Liver (tissue), 3 donors: Measurements from ENCODE around the gene UNCX.

Experiments used
- FOXA1 ChIP-seq: IDR thresholded peaks from 2 replicates; pipeline ENCODE4 v1.6.1; 2016; ENCODE audit warnings: antibody characterized with exemption
- HNF4G ChIP-seq: IDR thresholded peaks from 2 replicates; pipeline ENCODE4 v1.6.1; 2016; ENCODE audit warnings: antibody characterized with exemption
- JUND ChIP-seq, 2 donors: IDR thresholded peaks; 2 replicates each; pipeline ENCODE4 v1.6.1; 2016; ENCODE audit warnings: antibody characterized with exemption in 2 of 2
- NR2F2 ChIP-seq: IDR thresholded peaks from 2 replicates; pipeline ENCODE4 v1.6.1; 2016; ENCODE audit warnings: antibody characterized with exemption
- RAD21 ChIP-seq, 2 donors: IDR thresholded peaks; 2 replicates each; pipeline ENCODE4 v1.6.1; 2016; ENCODE audit warnings: antibody characterized with exemption in 2 of 2, mild to moderate bottlenecking in 2 of 2
- SP1 ChIP-seq: IDR thresholded peaks from 2 replicates; pipeline ENCODE4 v1.6.1; 2018; ENCODE audit warnings: antibody characterized with exemption, mild to moderate bottlenecking
- TAF1 ChIP-seq: conservative IDR thresholded peaks from 2 replicates; pipeline ENCODE4 v1.6.1; 2016; ENCODE audit warnings: antibody characterized with exemption, mild to moderate bottlenecking
- TF ChIP-seq, protein P1 (sequence below): fragments of 150-350 bp; IDR thresholded peaks from 2 replicates; pipeline ENCODE4 v1.5.1; 2017; ENCODE audit warnings: improper control_type of control experiment, low read depth, low read length; ENCODE audit not compliant: missing input control
- TF ChIP-seq, protein P2 (sequence below): IDR thresholded peaks from 2 replicates; pipeline ENCODE4 v1.6.1; 2016; ENCODE audit warnings: antibody characterized with exemption, mild to moderate bottlenecking
- TF ChIP-seq, protein P3 (sequence below): IDR thresholded peaks from 2 replicates; pipeline ENCODE4 v1.6.1; 2016; ENCODE audit warnings: antibody characterized with exemption
- TF ChIP-seq, protein P4 (sequence below): IDR thresholded peaks from 2 replicates; pipeline ENCODE4 v1.6.1; 2016; ENCODE audit warnings: antibody characterized with exemption
- TF ChIP-seq, protein P5 (sequence below): IDR thresholded peaks from 2 replicates; pipeline ENCODE4 v1.6.1; 2016; ENCODE audit warnings: antibody characterized with exemption
- donor health status: healthy.
- donor health status: healthy.

DNA sequence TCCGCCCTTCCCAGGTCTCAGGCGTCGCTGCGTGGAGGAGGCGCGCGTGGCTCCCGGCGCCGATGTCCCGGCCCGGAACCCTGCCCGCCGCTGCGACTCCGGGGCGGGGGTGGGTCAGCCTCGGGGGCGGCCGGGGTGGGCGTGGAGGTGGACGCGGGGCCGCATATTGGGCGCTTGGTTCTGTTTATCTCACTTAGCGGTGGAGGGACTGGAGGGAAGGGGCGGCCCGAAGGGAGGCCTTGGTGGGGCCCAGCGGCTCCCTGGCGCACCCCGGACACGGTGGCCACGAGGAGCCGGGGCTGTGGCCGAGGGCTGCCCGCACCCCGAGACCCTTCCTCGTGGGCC, 8.6 kb downstream of the UNCX start:
- TF ChIP-seq, protein P1, sequence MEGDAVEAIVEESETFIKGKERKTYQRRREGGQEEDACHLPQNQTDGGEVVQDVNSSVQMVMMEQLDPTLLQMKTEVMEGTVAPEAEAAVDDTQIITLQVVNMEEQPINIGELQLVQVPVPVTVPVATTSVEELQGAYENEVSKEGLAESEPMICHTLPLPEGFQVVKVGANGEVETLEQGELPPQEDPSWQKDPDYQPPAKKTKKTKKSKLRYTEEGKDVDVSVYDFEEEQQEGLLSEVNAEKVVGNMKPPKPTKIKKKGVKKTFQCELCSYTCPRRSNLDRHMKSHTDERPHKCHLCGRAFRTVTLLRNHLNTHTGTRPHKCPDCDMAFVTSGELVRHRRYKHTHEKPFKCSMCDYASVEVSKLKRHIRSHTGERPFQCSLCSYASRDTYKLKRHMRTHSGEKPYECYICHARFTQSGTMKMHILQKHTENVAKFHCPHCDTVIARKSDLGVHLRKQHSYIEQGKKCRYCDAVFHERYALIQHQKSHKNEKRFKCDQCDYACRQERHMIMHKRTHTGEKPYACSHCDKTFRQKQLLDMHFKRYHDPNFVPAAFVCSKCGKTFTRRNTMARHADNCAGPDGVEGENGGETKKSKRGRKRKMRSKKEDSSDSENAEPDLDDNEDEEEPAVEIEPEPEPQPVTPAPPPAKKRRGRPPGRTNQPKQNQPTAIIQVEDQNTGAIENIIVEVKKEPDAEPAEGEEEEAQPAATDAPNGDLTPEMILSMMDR = no peak
- TF ChIP-seq, protein P2, sequence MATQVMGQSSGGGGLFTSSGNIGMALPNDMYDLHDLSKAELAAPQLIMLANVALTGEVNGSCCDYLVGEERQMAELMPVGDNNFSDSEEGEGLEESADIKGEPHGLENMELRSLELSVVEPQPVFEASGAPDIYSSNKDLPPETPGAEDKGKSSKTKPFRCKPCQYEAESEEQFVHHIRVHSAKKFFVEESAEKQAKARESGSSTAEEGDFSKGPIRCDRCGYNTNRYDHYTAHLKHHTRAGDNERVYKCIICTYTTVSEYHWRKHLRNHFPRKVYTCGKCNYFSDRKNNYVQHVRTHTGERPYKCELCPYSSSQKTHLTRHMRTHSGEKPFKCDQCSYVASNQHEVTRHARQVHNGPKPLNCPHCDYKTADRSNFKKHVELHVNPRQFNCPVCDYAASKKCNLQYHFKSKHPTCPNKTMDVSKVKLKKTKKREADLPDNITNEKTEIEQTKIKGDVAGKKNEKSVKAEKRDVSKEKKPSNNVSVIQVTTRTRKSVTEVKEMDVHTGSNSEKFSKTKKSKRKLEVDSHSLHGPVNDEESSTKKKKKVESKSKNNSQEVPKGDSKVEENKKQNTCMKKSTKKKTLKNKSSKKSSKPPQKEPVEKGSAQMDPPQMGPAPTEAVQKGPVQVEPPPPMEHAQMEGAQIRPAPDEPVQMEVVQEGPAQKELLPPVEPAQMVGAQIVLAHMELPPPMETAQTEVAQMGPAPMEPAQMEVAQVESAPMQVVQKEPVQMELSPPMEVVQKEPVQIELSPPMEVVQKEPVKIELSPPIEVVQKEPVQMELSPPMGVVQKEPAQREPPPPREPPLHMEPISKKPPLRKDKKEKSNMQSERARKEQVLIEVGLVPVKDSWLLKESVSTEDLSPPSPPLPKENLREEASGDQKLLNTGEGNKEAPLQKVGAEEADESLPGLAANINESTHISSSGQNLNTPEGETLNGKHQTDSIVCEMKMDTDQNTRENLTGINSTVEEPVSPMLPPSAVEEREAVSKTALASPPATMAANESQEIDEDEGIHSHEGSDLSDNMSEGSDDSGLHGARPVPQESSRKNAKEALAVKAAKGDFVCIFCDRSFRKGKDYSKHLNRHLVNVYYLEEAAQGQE = no peak
- no peak for TF ChIP-seq FOXA1
- no peak for TF ChIP-seq JUND (IDR thresholded peaks at IDR 0.05)
- no peak for TF ChIP-seq TAF1
- TF ChIP-seq NR2F2 = no peak
- TF ChIP-seq RAD21 (IDR thresholded peaks at IDR 0.05) = no peak
- TF ChIP-seq HNF4G = no peak
- TF ChIP-seq, protein P3, sequence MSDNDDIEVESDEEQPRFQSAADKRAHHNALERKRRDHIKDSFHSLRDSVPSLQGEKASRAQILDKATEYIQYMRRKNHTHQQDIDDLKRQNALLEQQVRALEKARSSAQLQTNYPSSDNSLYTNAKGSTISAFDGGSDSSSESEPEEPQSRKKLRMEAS = no peak
- no peak for TF ChIP-seq SP1
- TF ChIP-seq, protein P4, sequence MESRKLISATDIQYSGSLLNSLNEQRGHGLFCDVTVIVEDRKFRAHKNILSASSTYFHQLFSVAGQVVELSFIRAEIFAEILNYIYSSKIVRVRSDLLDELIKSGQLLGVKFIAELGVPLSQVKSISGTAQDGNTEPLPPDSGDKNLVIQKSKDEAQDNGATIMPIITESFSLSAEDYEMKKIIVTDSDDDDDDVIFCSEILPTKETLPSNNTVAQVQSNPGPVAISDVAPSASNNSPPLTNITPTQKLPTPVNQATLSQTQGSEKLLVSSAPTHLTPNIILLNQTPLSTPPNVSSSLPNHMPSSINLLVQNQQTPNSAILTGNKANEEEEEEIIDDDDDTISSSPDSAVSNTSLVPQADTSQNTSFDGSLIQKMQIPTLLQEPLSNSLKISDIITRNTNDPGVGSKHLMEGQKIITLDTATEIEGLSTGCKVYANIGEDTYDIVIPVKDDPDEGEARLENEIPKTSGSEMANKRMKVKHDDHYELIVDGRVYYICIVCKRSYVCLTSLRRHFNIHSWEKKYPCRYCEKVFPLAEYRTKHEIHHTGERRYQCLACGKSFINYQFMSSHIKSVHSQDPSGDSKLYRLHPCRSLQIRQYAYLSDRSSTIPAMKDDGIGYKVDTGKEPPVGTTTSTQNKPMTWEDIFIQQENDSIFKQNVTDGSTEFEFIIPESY = no peak
- TF ChIP-seq, protein P5, sequence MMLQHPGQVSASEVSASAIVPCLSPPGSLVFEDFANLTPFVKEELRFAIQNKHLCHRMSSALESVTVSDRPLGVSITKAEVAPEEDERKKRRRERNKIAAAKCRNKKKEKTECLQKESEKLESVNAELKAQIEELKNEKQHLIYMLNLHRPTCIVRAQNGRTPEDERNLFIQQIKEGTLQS = no peak
